Measurements from ENCODE around the gene LPO. TPM values are rescaled to one million over a fixed set of nuclear protein-coding genes. Genes with fewer than 3 reads are reported as not detected.

LPO gene
- total RNA-seq, 1 donor from 2014 or later = 0.17 TPM

DNA sequence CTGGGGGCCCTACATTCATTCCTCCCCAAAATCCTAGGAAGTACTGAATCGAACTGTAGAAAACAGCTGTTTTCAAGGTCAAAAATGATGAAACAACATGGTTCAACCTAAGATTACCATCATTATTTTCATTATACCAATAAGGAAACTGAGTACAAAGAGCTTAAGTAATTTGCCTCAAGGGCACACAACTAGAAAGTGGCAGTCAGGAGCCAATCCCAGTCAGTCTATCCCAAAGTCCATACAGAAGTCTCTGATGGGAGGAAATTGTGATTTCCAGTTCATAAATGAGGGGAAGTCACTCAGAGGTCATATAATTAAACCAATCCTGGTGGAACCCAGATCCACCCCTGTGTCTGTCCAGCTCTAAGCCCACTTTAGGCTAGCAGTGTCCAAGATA, 8.4 kb downstream of the LPO start:
- H3K36me3 ChIP-seq (ENCODE audit: control insufficient read depth, insufficient read depth, low read length) = no peaks in the 10 kb centered on the region
- no peak overlapping the region for H3K4me3 ChIP-seq (ENCODE audit: low read depth, low read length)
- H3K27me3 ChIP-seq (ENCODE audit: control insufficient read depth, insufficient read depth, low read length) = peaks cover 36% of the 10 kb centered on the region
- DNase-seq (ENCODE audit: low read depth) = no peak
- no peak for TF ChIP-seq CTCF (IDR thresholded peaks at IDR 0.05; ENCODE audit: insufficient read depth, low read length, poor library complexity, severe bottlenecking)

- Histone ChIP-seq H3K27me3 (ENCODE audit: control insufficient read depth, insufficient read depth, low read length) (peaks cover 32% of the 10 kb centered on the region), H3K36me3 (ENCODE audit: control insufficient read depth, insufficient read depth, low read length) (no peaks in the 10 kb centered on the region), H3K4me3 (ENCODE audit: low read depth, low read length) (no peak overlapping the region)
- TF ChIP-seq CTCF (IDR thresholded peaks at IDR 0.05; ENCODE audit: insufficient read depth, low read length, poor library complexity, severe bottlenecking) = no peak
- no peak for DNase-seq (ENCODE audit: low read depth)
These were observed 9.4 kb downstream of the LPO start for GRCh38 chr17:58247511-58248363.

DNA sequence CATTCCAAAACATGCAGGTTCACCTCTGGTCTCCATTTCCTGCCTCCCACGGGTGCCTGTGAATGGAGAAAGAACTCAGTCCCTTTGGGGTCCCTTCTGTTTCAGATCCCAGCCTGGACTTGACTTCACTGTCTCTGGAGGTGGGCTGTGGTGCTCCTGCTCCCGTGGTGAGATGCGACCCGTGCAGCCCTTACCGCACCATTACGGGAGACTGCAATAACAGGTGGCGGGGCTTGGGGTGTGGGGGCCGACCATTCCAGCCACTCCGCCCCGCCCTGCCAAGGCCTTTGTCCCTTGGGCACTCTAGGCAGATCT, 10.5 kb downstream of the LPO start:
- DNase-seq (ENCODE audit: low read depth) = no peak
- Histone ChIP-seq H3K36me3 (ENCODE audit: control insufficient read depth, insufficient read depth, low read length) (no peaks in the 10 kb centered on the region), H3K27me3 (ENCODE audit: control insufficient read depth, insufficient read depth, low read length) (peaks cover 23% of the 10 kb centered on the region), H3K4me3 (ENCODE audit: low read depth, low read length) (no peak overlapping the region)
- TF ChIP-seq CTCF (IDR thresholded peaks at IDR 0.05; ENCODE audit: insufficient read depth, low read length, poor library complexity, severe bottlenecking) = no peak

GRCh38 chr17:58249270-58250133, 11.1 kb downstream of the LPO start:
- peaks cover 22% of the 10 kb centered on the region for H3K27me3 ChIP-seq (ENCODE audit: control insufficient read depth, insufficient read depth, low read length)

DNA sequence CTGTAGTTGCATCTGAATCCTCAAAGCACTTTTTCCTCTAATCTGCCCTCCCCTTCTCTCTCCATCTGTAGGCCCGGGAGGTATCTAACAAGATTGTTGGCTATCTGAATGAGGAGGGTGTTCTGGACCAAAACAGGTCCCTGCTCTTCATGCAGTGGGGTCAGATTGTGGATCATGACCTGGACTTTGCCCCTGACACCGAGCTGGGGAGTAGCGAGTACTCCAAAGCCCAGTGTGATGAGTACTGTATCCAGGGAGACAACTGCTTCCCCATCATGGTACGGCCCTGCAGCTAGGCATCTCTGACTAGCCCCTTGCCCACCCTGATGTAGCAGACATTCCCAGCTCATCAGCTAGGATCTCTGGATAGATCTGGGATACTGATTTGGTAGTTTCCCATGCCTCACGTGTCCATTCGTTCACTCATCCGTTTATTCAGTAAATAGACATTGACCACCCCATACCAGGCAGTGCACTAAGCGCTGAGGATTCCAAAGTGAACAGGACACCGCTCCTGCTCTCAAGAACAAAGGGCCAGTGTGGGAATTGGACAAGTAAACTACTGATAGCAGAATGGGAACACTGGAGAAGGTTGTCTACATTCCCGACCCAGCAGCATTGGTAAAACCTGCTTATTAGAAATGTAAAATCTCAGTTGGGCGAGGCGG, 12.1 kb downstream of the LPO start:
- DNase-seq (ENCODE audit: low read depth) = no peak
- Histone ChIP-seq H3K27me3 (ENCODE audit: control insufficient read depth, insufficient read depth, low read length) (peaks cover 27% of the 10 kb centered on the region), H3K4me3 (ENCODE audit: low read depth, low read length) (no peak overlapping the region), H3K36me3 (ENCODE audit: control insufficient read depth, insufficient read depth, low read length) (no peaks in the 10 kb centered on the region)
- TF ChIP-seq CTCF (IDR thresholded peaks at IDR 0.05; ENCODE audit: insufficient read depth, low read length, poor library complexity, severe bottlenecking) = no peak

More at GRCh38 chr17:58249270-58250133, 11.1 kb downstream of the LPO start:
- DNase-seq (ENCODE audit: low read depth) = no peak
- peak; percentile 96 for TF ChIP-seq CTCF (IDR thresholded peaks at IDR 0.05; ENCODE audit: insufficient read depth, low read length, poor library complexity, severe bottlenecking)
- Histone ChIP-seq H3K4me3 (ENCODE audit: low read depth, low read length) (peak overlapping the region; percentile 28), H3K36me3 (ENCODE audit: control insufficient read depth, insufficient read depth, low read length) (no peaks in the 10 kb centered on the region)

All from kidney epithelial cell (primary cell).